Measurements from ENCODE around the gene TAF4B.
A peak's percentile ranks its signal among the peaks of the same experiment; 100 is the strongest.

The TAF4B gene

DNA sequence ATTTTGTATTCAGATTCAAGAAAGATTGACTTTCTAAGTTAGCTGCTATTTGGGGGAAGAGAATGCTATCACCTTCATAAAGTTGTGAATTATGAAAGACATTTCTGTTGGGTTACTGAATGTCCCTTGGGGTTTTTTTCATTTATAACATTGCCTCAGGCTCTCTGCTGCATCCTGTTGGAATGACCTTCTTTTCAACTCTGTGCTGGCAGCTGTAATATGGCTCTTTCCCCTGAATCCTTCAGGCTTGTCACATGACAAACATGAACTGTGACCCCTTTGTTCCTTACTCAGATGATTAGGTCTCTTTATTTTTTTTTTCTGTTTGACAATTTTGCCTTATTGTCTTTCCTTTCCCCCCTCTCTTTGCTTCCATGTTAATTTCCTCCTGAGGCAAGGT lies 159.8 kb downstream of the TAF4B start:
- peak; percentile 66 for DNase-seq (ENCODE audit: low spot score)

DNA sequence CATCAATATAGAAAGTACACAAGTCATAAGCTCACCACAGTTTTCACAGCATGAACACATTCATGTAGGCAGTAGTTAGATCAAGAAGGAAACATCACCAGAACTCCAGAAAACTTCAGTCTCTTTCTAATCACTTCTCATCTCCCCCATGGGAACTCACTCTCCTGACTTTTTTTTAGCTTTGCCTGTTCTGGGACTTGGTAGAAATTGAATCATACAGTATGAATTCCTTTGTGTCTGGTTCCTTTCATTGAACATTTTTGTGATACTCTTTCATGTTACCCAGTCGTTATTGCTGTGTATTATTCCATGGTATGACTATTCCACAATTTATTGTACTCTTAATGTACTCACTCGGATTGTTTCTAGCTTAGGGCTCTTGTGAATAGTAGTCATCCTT lies 160.2 kb downstream of the TAF4B start:
- DNase-seq (ENCODE audit: low spot score), result no peak

DNA sequence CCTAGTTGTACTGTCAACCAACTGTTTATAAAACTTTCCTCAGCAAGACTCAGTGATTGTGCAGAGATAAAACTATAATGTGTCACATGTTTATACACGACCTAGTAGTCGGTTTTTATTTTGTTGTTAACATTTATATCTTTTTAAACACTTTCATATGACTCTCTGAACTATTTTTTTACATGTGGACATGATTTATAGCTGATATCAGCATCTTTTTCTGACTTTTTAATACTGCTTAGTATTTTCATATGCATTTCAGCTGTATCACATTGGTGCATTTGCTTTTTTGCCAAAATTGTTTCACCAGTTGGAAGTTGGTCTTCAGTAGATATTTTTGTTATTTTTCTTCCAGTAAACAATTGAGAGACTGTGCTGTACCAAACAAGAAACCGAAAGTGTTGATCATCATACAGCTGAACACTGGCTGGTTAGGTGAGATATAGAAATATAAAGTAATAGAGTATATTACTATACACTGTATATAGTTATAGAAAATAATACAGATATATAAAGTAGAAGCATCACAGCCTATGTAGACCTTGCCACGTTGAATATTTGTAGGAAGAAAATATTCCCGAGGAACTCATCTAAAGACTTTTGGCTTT lies 167.9 kb downstream of the TAF4B start:
- no peak for DNase-seq (ENCODE audit: low spot score)

DNA sequence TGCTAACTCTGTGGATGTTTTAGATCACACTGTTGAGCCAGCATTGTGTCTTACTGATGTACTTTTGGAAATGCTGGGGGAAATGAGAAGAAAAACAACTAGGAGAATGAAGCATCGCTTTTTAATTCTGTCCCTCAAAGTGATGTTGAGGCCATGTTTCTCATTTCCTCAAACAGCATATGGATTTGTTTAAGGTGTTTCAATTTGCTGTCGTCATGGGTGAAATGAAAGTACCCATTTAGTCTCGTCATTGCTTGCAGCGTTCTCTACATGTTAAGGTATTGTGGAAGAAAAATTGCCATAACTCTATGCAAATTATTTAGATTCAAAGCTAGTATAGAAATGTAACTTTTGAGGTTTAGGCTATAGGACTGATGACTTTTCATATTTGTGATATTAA lies 170.8 kb downstream of the TAF4B start:
- DNase-seq (ENCODE audit: low spot score), result no peak

DNA sequence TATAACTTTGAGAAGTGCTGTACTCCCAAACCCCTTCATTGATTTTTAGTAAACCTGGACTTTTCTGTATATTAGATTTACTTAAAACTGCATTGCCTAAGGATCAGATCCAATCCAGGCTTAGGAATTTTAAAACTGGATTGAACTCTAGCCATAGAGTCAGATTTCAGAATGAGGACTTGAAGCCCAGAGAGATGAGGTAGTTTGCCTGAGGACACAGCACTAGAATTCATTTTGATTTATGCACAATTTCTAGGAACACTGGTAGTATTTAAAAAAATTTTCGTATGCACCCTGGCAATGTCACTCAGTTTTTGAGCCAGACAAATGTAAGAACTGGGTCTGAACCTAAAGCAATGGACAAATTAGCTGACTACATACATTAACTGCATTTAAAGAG lies 177.2 kb downstream of the TAF4B start:
- DNase-seq (ENCODE audit: low spot score), result no peak

DNA sequence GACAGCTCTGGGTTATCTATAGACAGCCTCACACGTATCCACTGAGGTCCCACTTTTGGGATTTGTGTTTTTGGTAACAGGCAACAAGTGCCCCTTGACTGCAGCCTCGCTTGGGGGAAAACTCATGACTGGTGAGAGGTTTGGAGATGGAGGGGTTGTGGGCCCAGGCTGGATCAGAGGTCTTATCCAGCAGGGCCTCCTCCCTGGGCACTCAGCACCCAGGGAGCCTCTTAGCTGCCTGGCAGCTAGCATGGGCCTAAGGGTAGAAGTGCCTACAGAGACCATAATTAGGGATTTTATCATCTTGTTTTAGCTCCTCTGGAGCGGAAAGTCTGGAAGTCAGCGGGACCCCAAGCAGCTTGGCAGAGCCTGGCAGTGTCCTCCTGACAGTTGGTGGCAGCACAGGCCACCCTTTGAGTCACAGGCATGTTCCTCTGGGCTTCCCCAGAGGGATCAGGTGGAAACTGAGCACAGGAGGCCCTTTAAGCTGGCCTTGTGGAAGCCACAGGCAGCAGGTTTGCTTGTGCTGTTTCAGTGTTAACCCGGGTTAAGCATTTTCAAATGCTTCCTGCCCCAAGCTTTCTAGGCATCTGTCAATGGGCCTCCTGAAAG lies 179.1 kb downstream of the TAF4B start:
- peak; percentile 54 for DNase-seq (ENCODE audit: low spot score)

DNA sequence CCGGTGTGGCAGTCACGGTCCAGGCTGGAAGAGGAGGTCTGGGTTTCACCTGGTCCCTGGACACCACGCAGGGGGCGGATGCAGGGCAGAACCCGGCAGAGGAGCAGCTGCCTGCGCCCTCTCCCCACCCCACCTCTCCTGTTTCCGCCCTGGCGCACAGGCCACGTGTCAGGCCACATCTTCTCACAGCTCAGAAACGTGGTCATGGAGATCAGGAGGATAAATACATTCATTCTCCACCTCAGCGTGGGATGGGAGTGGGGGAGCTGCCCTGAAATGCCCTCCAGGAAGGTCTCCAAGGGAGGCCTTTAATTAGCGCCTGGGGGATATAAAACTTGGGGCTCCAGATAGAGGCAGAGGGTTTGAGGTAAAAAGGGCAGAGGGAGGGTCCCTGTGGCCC lies 180.1 kb downstream of the TAF4B start:
- DNase-seq (ENCODE audit: low spot score), result no peak

DNA sequence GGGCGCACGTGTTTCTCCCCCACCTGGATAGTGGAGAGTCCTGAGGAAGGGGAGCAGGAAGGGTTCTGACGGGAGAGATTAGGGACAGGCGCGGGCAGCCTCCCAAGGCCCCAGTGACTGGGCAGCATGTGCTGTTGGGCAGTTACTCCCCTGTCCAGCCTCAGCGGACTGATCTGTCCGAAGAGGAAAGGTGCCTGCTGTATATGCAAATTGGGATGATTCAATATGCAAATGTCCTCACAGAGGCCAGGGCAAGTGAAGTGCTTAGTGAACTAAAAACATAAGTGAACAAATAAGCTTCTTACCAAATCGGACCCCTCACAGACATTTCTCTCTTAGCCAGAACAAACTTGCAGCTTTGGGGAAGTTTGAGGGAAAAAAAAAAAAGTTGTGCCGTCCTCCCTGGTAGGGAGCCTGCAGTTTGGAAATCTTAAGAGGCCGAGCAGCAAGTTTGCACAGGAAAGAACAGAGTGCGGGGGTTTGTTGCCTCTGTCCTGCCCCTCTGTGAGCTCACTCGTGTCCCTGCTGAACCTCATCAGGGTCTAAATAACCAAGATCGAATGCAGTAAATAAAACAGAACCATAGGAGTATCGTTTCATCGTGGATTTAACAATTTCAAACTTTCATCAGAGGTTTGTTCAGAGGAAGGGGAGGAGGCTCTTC lies 180.7 kb downstream of the TAF4B start:
- no peak for DNase-seq (ENCODE audit: low spot score)

DNA sequence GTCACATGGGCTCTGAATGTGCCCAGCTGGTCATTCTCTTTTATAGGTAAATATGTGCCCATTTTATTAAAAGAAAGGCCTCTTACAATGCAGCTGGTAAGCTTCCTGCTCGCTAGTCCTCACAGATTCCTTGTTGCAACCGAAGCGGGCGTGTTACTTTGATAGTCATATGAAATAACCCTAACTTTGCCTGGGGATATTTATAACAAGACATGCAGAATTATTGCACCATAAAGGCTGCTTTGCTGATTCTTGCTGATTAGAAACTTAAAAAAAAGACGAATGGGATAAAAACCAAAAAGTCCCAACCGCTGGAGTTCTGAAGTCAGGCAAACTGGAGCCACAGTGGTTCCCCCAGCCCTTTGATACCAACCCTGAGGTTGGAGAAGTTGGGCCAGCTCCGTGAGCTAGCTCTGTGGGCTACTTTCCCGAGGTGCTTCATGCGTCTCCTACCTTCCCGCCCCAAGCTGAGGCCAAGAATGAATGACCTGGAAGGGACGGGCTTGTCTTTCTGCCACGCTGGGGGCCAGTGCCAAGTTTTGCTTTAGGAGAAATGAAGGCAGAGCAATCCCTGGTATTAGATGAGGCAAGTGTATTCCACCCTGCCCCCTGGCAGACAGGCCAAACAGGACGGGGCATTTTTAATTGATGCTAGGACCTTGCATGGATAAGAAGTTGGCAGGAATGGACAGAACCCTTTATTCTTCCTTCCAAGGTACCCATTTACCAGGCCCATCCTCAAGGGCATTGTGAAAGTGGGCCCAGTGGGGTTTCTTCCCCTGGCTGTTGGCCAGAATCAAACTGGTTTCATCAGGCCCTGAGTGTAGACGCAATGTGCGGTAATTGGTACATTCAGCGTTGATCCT lies 181.7 kb downstream of the TAF4B start:
- DNase-seq (ENCODE audit: low spot score), result no peak

DNA sequence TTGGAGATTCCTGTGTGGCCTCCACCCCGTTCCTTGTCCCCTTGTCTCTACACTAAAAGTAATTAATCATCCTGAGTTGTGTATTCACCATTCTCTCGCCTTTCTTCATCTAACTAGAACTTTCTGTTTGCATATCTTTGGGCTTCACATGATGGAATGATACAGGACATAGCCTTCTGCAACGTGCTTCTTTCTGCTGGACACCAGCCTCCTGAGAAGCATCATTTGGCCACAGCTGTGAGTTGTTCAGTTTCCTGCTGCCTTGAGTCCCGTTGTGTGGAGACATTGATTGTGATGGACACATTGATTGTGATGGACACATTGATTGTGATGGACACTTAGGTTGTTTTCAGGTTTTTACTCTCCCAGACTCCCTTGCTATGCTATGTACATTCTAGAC lies 182.8 kb downstream of the TAF4B start:
- DNase-seq (ENCODE audit: low spot score), result no peak

DNA sequence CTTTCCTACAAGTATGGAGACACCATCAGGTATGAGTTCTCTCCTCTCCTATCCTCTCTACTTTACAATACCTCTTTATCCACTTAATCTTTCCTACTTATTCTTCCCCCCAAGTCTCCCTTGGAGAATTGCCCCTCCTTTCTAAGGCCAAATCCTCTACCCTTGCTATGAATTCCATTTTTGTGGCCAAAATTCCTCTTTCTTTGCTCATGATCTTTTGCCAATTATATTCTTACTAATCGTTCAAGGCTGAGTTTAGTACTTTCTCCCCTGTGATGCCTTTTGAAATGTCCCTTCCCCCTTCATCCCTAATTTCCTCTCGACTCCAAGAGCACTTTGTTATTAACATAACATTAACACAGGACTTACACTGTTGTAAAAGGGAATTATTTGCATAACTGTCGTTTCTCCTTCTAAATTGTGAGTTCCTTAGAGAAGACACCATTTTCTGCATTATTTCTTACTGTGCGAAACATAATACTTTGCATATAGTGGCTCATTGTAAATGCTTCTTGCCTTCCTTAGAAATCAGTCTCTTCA lies 188.7 kb downstream of the TAF4B start:
- no peak for DNase-seq (ENCODE audit: low spot score)

DNA sequence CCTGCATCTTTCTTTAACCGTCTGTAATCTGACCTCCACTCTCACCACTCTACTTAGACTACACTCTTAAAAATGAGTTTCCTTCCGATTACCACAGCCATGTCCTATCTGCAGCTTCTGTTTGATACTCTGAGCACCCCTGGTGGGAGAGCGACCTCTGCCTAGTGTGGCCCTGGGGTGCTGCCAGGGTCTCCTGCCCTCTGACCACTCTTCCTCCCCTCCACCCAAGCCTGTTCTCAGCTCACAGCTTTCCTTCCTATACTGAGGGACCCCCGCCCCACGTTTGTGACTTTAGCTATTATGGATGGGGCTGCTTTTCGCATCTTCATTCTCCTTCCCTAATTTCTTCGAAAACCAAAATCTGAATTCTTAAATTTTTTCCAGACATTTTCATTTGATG lies 189.4 kb downstream of the TAF4B start:
- no peak for DNase-seq (ENCODE audit: low spot score)

DNA sequence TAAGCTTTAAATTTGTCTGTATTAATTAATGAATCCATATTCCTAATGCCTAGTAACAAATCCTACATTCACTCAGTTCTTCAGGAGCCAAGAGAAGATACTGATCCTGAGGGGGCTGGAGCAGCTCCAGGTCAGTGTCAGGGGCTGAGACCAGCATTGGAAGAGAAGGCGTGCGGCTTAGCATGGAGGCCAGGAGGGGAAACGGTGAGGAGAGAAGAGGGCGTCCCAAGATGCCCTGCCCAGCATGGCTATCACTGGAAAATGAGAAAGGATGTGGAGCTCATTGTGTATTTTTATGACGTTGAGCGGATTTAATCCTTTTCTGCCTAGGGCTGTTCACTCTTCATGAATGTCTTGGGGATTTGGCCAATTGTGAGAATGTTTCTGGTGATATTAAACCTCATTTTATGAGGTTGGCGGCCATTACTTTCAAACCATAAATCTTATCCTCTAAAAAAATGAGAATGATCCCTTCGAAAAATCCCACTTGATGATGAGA lies 190.5 kb downstream of the TAF4B start:
- no peak for DNase-seq (ENCODE audit: low spot score)

DNA sequence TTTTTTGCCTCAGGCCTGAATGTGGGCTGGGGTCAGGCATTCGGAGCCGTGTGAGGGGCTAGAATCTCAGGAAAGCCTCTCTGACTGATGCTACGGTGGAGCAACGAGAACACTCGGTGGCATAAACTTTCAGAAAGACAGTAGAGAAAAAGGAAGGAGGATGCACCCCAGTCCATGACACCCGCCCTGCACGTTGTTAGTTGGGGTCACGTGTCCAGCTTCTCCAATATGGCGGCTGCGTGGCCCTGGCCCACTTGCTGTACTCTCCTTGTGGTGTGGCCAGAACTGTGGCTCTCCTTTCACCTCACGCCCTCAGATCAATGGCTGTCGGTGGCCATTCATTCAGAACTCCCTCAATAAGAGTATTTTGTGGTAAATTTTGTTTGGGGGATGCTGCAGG lies 190.9 kb downstream of the TAF4B start:
- no peak for DNase-seq (ENCODE audit: low spot score)

DNA sequence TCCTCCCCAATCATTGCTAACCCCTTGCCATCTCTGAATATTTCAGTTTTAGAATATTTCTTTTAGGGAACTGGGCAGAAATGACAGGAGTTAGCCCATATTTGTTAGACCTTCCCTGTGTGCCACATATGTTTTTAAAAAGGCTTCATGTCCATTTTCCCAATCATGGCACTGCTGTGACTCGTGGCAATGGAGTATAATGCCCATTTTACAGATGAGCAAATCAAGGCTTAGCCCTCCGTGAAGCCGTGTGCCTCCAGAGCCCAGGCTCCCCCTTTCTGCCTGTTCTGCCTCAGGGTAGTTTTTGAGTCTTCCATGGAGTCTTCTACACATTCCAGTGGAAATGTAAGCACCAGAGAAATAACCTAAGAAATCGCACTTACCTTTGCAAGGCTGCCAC lies 192.0 kb downstream of the TAF4B start:
- no peak for DNase-seq (ENCODE audit: low spot score)

DNA sequence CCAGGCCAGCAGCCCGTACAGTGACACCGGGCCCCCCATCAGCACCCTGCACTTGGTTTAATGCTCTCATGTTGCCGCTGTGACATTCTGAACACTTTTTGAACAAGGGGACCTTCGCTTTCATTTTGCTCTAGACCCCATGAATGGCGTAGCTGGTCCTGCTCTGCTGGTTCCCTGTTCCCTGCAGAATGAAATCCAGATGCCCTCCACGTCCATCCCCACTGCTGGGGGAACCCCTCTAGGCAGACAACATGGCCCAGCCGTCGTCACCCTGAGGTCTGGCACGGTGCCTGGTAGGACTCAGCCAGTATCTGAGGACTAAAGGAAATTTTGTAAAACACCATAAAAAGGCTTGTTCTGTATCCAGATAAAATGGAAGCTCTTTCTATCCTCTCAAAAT lies 193.5 kb downstream of the TAF4B start:
- DNase-seq (ENCODE audit: low spot score), result no peak

DNA sequence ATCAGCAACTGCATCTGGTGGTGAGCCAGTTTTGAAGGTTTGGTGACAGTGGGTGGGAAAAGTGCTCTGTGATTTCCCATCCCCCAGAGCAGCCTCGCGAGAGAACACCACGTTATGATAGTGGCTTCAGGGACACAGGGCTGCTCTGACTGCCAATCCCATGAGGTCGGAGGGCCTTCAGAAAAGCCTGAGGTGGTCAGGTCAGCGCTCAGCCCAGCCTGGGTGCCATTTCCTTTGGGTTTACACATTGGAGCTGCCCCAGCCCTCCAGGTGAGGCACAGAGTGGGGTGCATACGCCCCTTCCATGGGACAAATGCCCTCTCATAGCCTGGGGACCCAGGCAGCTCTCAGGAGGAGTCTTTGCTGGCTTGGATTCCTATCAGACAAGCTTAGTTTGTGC lies 195.3 kb downstream of the TAF4B start:
- no peak for DNase-seq (ENCODE audit: low spot score)

DNA sequence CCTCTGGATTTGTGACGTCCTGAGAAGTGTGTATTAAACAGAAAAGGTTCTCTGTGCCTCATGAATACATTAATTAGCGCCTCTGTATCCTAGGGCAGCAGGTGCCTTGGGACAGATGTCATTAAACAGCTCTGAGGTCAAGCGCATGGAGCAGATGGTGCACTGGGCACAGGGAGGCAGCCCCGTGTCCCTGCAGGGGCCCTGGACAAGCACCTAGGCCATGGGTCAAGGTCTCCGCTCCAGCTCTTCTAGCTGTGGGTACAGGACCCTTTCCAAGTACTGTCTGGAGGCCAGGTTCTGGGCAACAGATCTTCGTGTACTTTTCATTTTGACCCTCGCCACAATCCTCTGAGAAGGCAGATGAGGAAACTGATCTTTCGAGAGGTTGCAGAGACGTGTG lies 195.7 kb downstream of the TAF4B start:
- DNase-seq (ENCODE audit: low spot score), result no peak

DNA sequence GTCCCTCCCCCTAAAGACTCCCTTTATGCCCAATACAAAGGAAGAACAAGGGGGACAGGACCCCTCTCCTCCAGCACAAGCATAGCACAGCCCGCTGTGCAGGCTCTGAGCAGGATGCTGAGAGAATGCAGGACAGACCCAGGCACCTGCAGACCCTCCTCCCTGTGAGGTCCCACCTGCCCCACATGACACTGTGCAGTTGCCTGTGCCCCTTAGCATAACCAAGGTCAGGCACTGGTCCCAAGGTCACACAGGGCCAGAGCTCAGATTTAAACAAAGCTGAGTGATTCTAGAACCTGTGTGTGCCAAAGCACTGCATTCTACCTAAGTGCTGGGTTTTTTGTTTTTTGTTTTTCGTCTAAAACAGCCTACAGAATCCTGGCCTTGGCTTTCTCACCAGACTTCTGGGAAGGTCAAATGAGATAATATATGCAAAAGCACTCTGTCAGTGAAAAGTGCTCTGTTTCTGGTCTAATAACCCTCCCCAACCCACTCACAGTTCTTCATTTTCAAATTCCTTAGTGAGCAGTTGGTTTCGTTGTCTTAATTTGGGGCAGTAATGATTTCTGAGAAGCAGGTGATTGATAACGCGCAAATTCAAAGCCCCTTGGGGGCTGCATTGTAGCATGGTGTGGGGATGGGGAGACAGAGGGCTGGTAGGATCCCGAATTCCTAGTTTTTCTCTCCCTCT lies 196.4 kb downstream of the TAF4B start:
- no peak for DNase-seq (ENCODE audit: low spot score)

DNA sequence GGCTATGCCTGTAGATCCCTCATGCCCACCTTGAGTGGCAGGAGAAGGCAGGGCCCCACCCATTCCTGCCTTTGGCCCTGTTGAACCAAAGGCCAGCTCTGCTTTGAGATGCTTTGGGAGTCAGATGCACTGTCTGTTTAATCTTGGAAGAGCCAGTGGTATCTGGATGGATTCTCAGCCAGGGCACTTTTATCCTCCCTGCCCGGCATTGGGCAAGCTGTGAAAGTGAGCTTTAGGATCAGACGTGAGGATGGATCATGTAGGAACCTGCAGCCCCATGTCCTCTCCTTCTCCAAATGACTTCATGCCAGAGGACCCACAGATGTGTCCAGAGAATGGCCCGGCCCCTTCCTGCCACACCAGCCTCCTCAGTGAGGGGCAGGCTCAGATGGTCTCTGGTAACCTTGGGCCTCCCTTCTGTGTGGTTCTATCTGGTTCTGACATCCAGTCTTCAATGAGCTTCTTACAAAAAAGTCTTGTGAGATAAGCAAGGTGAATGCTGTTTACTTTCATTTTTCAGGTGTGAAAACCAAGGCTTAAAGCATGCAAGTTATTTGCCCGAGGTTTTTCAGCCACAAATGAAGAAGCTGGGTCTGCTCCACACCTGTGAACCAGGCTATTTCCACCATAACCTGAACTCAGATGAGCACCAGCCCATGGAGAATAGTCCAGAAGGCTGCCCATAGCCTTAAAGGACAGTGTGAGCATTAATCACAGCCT lies 198.3 kb downstream of the TAF4B start:
- DNase-seq (ENCODE audit: low spot score), result no peak

DNA sequence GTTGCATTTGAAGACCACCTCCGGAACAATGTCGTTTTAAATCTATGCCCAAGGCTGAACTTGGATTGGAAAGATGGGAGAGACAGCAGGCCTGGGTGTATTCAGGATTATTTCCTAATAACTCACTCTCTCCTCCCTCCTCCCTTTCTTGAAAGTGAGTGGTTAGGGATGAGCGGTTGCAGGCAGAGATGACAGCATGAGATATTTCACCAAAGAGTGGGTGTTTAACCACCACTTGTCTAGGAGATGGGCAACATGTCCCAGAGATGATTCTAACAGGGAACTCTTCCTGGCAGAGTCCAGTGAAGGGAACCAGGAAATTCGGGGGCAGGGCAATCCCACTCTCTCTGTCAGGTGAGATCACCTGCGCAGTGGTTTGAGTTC lies 198.9 kb downstream of the TAF4B start:
- no peak for DNase-seq (ENCODE audit: low spot score)
